Measurements from ENCODE around the gene RPS27L. TPM values are rescaled to one million over a fixed set of nuclear protein-coding genes. Genes with fewer than 3 reads are reported as not detected.

RPS27L gene
- total RNA-seq, 1 experiment from 2014 or later = 65.6 TPM

DNA sequence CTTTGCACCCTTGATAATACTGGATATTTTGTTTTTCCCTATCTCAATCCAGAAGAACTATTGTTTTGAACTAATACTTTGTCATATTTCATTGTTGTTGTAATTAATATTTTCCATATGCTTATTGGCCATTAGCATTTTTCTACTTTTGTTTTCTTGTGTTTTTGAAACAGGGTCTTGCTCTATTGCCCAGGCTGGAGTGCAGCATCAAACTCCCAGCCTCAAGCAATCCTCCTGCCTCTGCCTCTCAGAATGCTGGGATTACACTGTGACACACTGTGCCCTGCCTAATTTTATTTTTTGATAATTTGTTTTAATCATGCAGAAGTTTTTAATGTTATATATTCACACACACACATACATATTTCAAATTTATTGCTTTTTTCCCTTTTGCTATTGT lies 3.4 kb upstream of the RPS27L start:
- no TSS peak for BruUV-seq (replicated peaks)

DNA sequence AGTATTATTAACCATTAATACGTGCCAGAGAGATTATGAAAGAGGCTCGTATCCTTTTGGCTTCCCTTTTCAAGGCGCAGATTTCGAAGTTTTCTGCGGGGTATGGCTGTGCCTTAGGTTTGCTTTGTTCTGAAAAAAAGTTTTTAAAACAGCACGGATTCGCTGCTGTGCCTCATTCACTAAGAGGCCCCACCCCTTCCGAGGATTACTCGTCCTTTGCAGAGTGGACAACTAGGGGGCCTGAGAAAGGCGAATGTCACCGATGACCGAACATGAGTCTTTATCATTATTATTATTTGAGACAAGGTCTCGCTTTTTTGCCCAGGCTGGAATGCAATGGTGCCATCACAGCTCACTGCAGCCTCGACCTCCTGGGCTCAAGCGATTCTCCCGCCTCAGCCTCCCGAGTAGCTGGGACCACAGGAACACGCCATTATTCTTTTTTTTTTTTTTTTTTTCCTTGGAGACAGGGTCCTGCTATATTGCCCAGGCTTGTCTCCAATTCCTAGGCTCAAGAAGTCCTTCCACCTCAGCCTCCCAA lies 684 bp upstream of the RPS27L start:
- H3K27me3 ChIP-seq (replicated peaks; ENCODE audit: insufficient read depth, low read depth, low read length, poor library complexity) = no peaks in the 10 kb centered on the region
- ChIA-PET POLR2A (ENCODE audit: low non-redundant PET) (no interaction called here), CTCF (interaction anchor here (0.6 kb wide), 1 partner anchor 8 kb away, joined by 4 read pairs; no protein-coding TSS in a partner anchor)
- peak; percentile 71 for DNase-seq (ENCODE audit: low spot score)
- TF ChIP-seq EZH2 (IDR thresholded peaks at IDR 0.05; ENCODE audit: borderline replicate concordance, low read depth, low read length, poor library complexity, severe bottlenecking) = no peak
- TF ChIP-seq, protein P1, sequence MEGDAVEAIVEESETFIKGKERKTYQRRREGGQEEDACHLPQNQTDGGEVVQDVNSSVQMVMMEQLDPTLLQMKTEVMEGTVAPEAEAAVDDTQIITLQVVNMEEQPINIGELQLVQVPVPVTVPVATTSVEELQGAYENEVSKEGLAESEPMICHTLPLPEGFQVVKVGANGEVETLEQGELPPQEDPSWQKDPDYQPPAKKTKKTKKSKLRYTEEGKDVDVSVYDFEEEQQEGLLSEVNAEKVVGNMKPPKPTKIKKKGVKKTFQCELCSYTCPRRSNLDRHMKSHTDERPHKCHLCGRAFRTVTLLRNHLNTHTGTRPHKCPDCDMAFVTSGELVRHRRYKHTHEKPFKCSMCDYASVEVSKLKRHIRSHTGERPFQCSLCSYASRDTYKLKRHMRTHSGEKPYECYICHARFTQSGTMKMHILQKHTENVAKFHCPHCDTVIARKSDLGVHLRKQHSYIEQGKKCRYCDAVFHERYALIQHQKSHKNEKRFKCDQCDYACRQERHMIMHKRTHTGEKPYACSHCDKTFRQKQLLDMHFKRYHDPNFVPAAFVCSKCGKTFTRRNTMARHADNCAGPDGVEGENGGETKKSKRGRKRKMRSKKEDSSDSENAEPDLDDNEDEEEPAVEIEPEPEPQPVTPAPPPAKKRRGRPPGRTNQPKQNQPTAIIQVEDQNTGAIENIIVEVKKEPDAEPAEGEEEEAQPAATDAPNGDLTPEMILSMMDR (conservative IDR thresholded peaks at IDR 0.05; ENCODE audit: low read depth, low read length) = no peak
- H3K36me3 ChIP-seq (ENCODE audit: insufficient read depth, low read length, poor library complexity, severe bottlenecking) = peaks cover 5% of the 10 kb centered on the region
- H3K4me3 ChIP-seq (ENCODE audit: low read depth, low read length, poor library complexity, severe bottlenecking) = peak overlapping the region; percentile 96
- intact Hi-C loops (cut with micrococcal nuclease; ENCODE audit: unreplicated experiment) = loop anchor here (5.0 kb wide), 1 partner anchor 249 kb away; no protein-coding TSS in a partner anchor
- peak overlapping the region; percentile 91 for H3K27ac ChIP-seq (ENCODE audit: low read depth, low read length, poor library complexity, severe bottlenecking)
- no peaks in the 10 kb centered on the region for H3K4me1 ChIP-seq (ENCODE audit: insufficient read depth, low read length, poor library complexity, severe bottlenecking)
- H3K9me3 ChIP-seq (ENCODE audit: low read depth, low read length, poor library complexity, severe bottlenecking) = no peaks in the 10 kb centered on the region
- BruUV-seq (replicated peaks) = TSS peak; percentile 85

More for the DNA sequence above, 3.4 kb upstream of the RPS27L start:
- Histone ChIP-seq H3K36me3 (ENCODE audit: insufficient read depth, low read length, poor library complexity, severe bottlenecking) (no peaks in the 10 kb centered on the region), H3K27me3 (replicated peaks; ENCODE audit: insufficient read depth, low read depth, low read length, poor library complexity) (no peaks in the 10 kb centered on the region), H3K4me3 (ENCODE audit: low read depth, low read length, poor library complexity, severe bottlenecking) (no peak overlapping the region), H3K27ac (ENCODE audit: low read depth, low read length, poor library complexity, severe bottlenecking) (no peak overlapping the region), H3K9me3 (ENCODE audit: low read depth, low read length, poor library complexity, severe bottlenecking) (no peaks in the 10 kb centered on the region), H3K4me1 (ENCODE audit: insufficient read depth, low read length, poor library complexity, severe bottlenecking) (no peaks in the 10 kb centered on the region)
- TF ChIP-seq, protein P1 (conservative IDR thresholded peaks at IDR 0.05; ENCODE audit: low read depth, low read length) = no peak
- no peak for TF ChIP-seq EZH2 (IDR thresholded peaks at IDR 0.05; ENCODE audit: borderline replicate concordance, low read depth, low read length, poor library complexity, severe bottlenecking)
- intact Hi-C loops (cut with micrococcal nuclease; ENCODE audit: unreplicated experiment) = no loop called here
- ChIA-PET CTCF (no interaction called here), POLR2A (ENCODE audit: low non-redundant PET) (no interaction called here)
- DNase-seq (ENCODE audit: low spot score) = no peak

DNA sequence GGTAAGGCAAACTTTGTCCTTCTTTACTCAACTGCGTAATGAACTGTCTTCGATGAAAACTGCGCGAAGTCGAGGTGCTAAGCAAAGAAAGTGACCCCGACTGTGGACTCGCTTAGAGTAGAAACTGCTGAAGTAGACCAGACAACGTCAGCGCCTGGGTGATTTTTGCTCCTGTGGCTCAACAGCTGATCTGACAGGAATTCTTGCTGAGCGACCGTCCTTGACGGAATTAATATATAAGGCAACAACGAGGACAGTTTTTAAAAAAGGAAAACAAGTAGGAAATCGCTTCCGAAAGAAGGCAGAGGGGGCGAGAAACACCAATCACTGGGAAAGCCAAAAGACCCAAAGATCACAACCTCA lies 541 bp downstream of the RPS27L start:
- TSS peak; percentile 74 for BruUV-seq (replicated peaks)
- Histone ChIP-seq H3K4me3 (ENCODE audit: low read depth, low read length, poor library complexity, severe bottlenecking) (peak overlapping the region; percentile 96), H3K9me3 (ENCODE audit: low read depth, low read length, poor library complexity, severe bottlenecking) (no peaks in the 10 kb centered on the region), H3K27me3 (replicated peaks; ENCODE audit: insufficient read depth, low read depth, low read length, poor library complexity) (no peaks in the 10 kb centered on the region), H3K36me3 (ENCODE audit: insufficient read depth, low read length, poor library complexity, severe bottlenecking) (peaks cover 5% of the 10 kb centered on the region), H3K27ac (ENCODE audit: low read depth, low read length, poor library complexity, severe bottlenecking) (peak overlapping the region; percentile 91), H3K4me1 (ENCODE audit: insufficient read depth, low read length, poor library complexity, severe bottlenecking) (no peaks in the 10 kb centered on the region)
- TF ChIP-seq EZH2 (IDR thresholded peaks at IDR 0.05; ENCODE audit: borderline replicate concordance, low read depth, low read length, poor library complexity, severe bottlenecking) = no peak
- TF ChIP-seq, protein P1 (conservative IDR thresholded peaks at IDR 0.05; ENCODE audit: low read depth, low read length) = no peak
- DNase-seq (ENCODE audit: low spot score) = peak; percentile 20
- POLR2A ChIA-PET (ENCODE audit: low non-redundant PET) = interaction anchor here (0.6 kb wide), 1 partner anchor 69 kb away, joined by 3 read pairs; no protein-coding TSS in a partner anchor
- CTCF ChIA-PET = no interaction called here
- intact Hi-C loops (cut with micrococcal nuclease; ENCODE audit: unreplicated experiment) = loop anchor here (5.0 kb wide), 1 partner anchor 251 kb away; no protein-coding TSS in a partner anchor
